HepG2 (cell line): ENCODE results near the gene COPE. TPM values are rescaled to one million over a fixed set of nuclear protein-coding genes. Genes with fewer than 3 reads are reported as not detected.
"Not testable (repeated sequence)": the region's sequence is repeated elsewhere in the genome, so short reads cannot be mapped to it uniquely, and the experiment has no call there.

Experiments
- ATAC-seq: fragments of 200-7000 bp; cut with Tn5 transposase; 3 replicates; pipeline ENCODE4 v1.9.1; 2020; ENCODE audit warnings: mild to moderate bottlenecking, moderate library complexity
- BruUV-seq: library from RNA; stranded (reverse); fragments of 400-500 nt; replicated peaks from 2 replicates; lab custom pipeline; 2021; lab: Mats Ljungman, UMichigan
- CTCF ChIA-PET: fragments of 300-600 bp; formaldehyde crosslinking; extraction: SDS; loops from one replicate; lab custom pipeline; 2021; ENCODE audit warnings: low total read pairs, inconsistent platforms, low intra/inter-chr PET ratio; lab: Yijun Ruan, JAX
- POLR2A ChIA-PET: fragments of 350-600 bp; sonication (Branson Sonifier 250); formaldehyde crosslinking; loops from one replicate; lab custom pipeline; 2020; ENCODE audit warnings: antibody characterized with exemption, inconsistent platforms; lab: Yijun Ruan, JAX
- DNase-seq: peaks from one replicate; pipeline ENCODE4 v3.0.0-alpha.2; 2015; ENCODE audit warnings: low spot score
- FAIRE-seq: peaks from 3 replicates; lab custom pipeline; 2011; peaks lifted over from hg19 to GRCh38; lab: Jason Lieb, UNC
- H2AFZ ChIP-seq: one replicate; pipeline ENCODE4 v1.6.1; 2011; ENCODE audit warnings: low read length, inconsistent platforms
- H3K27ac ChIP-seq: fragments of 300-600 bp; 3 replicates; pipeline ENCODE4 v1.8.0; 2011; ENCODE audit warnings: mixed run types, mild to moderate bottlenecking, mixed read lengths, low read length, inconsistent platforms; ENCODE audit not compliant: insufficient read depth; ENCODE audit errors: extremely low read length
- H3K27me3 ChIP-seq, 2 experiments: fragments of 200-600 bp in 1 of 2; 2 replicates in 1 of 2; 3 replicates in 1 of 2; pipeline versions ENCODE4 v1.6.0 to v1.8.0; 2011; ENCODE audit warnings: low read length in 2 of 2, mild to moderate bottlenecking in 2 of 2, moderate library complexity in 2 of 2, inconsistent platforms in 1 of 2; ENCODE audit not compliant: insufficient read depth in 2 of 2, control insufficient read depth in 1 of 2
- H3K36me3 ChIP-seq, 2 experiments: fragments of 200-600 bp in 1 of 2; replicated peaks in 1 of 2; 2 replicates in 1 of 2; 3 replicates in 1 of 2; pipeline versions ENCODE4 v1.5.1 to v1.8.0; 2011; ENCODE audit warnings: low read length in 2 of 2, inconsistent platforms in 1 of 2; ENCODE audit not compliant: insufficient read depth in 2 of 2, control insufficient read depth in 1 of 2
- H3K4me1 ChIP-seq: 2 replicates; pipeline ENCODE4 v1.5.1; 2012; ENCODE audit warnings: low read length, inconsistent platforms; ENCODE audit not compliant: insufficient read depth
- H3K4me2 ChIP-seq: 2 replicates; pipeline ENCODE4 v1.6.0; 2011; ENCODE audit warnings: low read depth, low read length, inconsistent platforms
- H3K4me3 ChIP-seq, 3 experiments: fragments of 200-600 bp in 1 of 3; sonication (generic), shearing (Covaris generic) in 1 of 3; replicated peaks in 1 of 3; 2 replicates each; pipeline ENCODE4 v1.5.1; 2011 to 2016; ENCODE audit warnings: low read length in 3 of 3, inconsistent platforms in 2 of 3, low read depth in 2 of 3, mild to moderate bottlenecking in 2 of 3, control low read depth in 1 of 3, mixed read lengths in 1 of 3; ENCODE audit not compliant: insufficient read depth in 1 of 3
- H3K79me2 ChIP-seq: one replicate; pipeline ENCODE4 v1.6.1; 2011; ENCODE audit warnings: low read length, inconsistent platforms; ENCODE audit not compliant: insufficient read depth
- H3K9ac ChIP-seq: 2 replicates; pipeline ENCODE4 v1.6.0; 2011; ENCODE audit warnings: mild to moderate bottlenecking, low read depth, low read length, inconsistent platforms; ENCODE audit not compliant: insufficient read depth
- H3K9me3 ChIP-seq: 2 replicates; pipeline ENCODE4 v1.5.1; 2012; ENCODE audit warnings: mild to moderate bottlenecking, low read length
- H4K20me1 ChIP-seq: 2 replicates; pipeline ENCODE4 v1.6.0; 2011; ENCODE audit warnings: inconsistent platforms, mild to moderate bottlenecking, low read length, moderate library complexity; ENCODE audit not compliant: insufficient read depth
- HNF4A ChIP-seq: sonication (generic); formaldehyde crosslinking; IDR thresholded peaks from 2 replicates; pipeline ENCODE4 v1.4.0; 2020; ENCODE audit warnings: missing genetic modification reagents
- ZNF121 ChIP-seq: sonication (generic); formaldehyde crosslinking; IDR thresholded peaks from 2 replicates; pipeline ENCODE4 v1.5.0; 2020; ENCODE audit warnings: mild to moderate bottlenecking, missing genetic modification reagents
- WGBS: methylation state at CpG from one replicate; pipeline ENCODE4 v1.1.6; 2017; ENCODE audit warnings: low lambda C conversion rate; 5-methylcytosine and 5-hydroxymethylcytosine counted together
- in situ Hi-C: cut with HindIII; loops from 2 replicates; pipeline ENCODE4 v1.10.0; 2017; ENCODE audit warnings: low pct_unique_long_range_greater_than_20kb; ENCODE audit not compliant: extremely low pct_ligation_motif_present
- intact Hi-C: fragments of 100-400 bp; cut with micrococcal nuclease; formaldehyde crosslinking; loops from one replicate; pipeline ENCODE4 v1.10.0; 2022; ENCODE audit not compliant: unreplicated experiment
- polyA plus RNA-seq, 8 experiments: library from polyadenylated mRNA; depleted of rRNA in 3 of 8; stranded (reverse) in 7 of 8; unstranded in 1 of 8; fragments of >200 nt; fragmentation: Illumina TruSeq in 4 of 8; extraction: Trizol in 4 of 8; gene quantifications; 2 replicates each; pipeline versions ENCODE4 v1.2.1 to v1.2.3, GENCODE V29; 2011 to 2016; ENCODE audit warnings: low read depth in 4 of 8, missing spikeins in 1 of 8, mixed read lengths in 1 of 8; ENCODE audit not compliant: insufficient read depth in 1 of 8
- total RNA-seq, 5 experiments: library from RNA; depleted of rRNA; stranded (reverse); fragments of >200 nt; fragmentation: Illumina TruSeq; extraction: Trizol; gene quantifications; 2 replicates each; pipeline ENCODE4 v1.2.3, GENCODE V29; 2016; ENCODE audit warnings: low read depth in 1 of 5

The COPE gene
- total and polyA plus RNA-seq, 2 of the 13 experiments (the other 11 are each of a cell fraction or from before 2014, with no cell fraction given): 189 to 205 TPM

DNA sequence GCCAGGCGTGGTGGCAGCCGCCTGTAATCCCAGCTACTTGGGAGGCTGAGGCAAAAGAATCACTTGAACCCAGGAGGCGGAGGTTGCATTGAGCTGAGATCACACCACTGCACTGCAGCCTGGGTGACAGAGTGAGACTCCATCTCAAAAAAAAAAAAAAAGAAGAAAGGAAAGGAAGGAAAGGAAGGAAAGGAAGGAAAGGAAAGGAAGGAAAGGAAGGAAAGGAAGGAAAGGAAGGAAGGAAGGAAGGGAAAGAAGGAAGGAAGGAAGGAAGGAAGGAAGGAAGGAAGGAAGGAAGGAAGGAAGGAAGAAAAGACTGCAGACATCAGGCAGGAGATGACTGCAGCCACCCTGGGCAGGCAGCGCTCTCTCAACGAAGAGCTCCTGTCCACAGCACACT, 16.7 kb downstream of the COPE start:
- not testable (repeated sequence) for FAIRE-seq
- H3K4me1 ChIP-seq: peaks cover 14% of the 10 kb centered on the region
- POLR2A ChIA-PET: interaction anchor here (1.6 kb wide), 1 partner anchor 17 kb away, joined by 5 read pairs; the partner anchor contains the start of genes COPE and DDX49

DNA sequence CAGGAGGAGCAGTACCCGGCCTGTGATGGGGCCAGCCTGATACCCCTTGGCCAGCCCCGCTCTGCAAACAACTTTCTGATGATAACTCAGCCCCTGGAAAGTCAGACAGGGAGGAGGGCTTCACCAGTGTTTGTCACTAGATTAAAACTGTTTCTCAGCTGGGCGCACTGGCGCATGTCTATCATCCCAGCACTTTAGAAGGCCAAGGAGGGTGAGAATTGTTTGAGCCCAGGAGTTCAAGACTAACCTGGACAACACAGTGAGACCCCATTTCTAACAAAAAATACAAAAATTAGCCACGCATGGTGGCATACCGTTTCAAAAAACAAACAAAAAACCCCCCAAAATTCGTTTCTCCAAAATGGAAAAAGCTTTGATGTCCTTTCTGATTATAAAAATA, 17.7 kb downstream of the COPE start:
- no peak overlapping the region for H3K4me3 ChIP-seq
- intact Hi-C loops: no loop called here
- H3K9ac ChIP-seq: no peak overlapping the region
- POLR2A ChIA-PET: interaction anchor here (0.7 to 1.6 kb wide), 2 partner anchors 18 to 271 kb away, joined by 3 to 5 read pairs; partner anchors contain the start of genes COPE and DDX49
- TF ChIP-seq HNF4A (CRISPR knock-in tag) (no peak), ZNF121 (CRISPR knock-in tag) (0 out of 2 replicates have a peak, but pooled peaks have one; percentile 22)
- TF ChIP-seq, all 625 proteins: peak for 1
- Histone ChIP-seq H3K79me2 (no peaks in the 10 kb centered on the region), H3K9me3 (no peaks in the 10 kb centered on the region), H3K4me1 (peaks cover 17% of the 10 kb centered on the region), H3K27me3 (no peaks in the 10 kb centered on the region; a peak in 1 of 5 replicates), H3K4me2 (no peak overlapping the region), H2AFZ (no peak overlapping the region), H3K36me3 (peaks cover 11 to 28% of the 10 kb centered on the region in 2 experiments), H3K27ac (no peak overlapping the region), H4K20me1 (no peaks in the 10 kb centered on the region)
- WGBS: 85% methylated on average over 5 of the region's 7 CpGs
- CTCF ChIA-PET: no interaction called here
- no TSS peak for BruUV-seq
- ATAC-seq (no peak), FAIRE-seq (no peak), DNase-seq (no peak)
- in situ Hi-C loops: no loop called here

More for the DNA sequence above, 16.7 kb downstream of the COPE start:
- in situ Hi-C loops, H3K4me3 ChIP-seq, H3K79me2 ChIP-seq, H2AFZ ChIP-seq, CTCF ChIA-PET, DNase-seq, H3K9me3 ChIP-seq, intact Hi-C loops, H4K20me1 ChIP-seq, H3K27ac ChIP-seq, H3K27me3 ChIP-seq, H3K9ac ChIP-seq, BruUV-seq, H3K4me2 ChIP-seq, ATAC-seq: not testable (repeated sequence)
- WGBS: 98% methylated on average over 5 of the region's 5 CpGs
- peaks cover 15 to 36% of the 10 kb centered on the region in 2 experiments for H3K36me3 ChIP-seq
